LoVo (cell line): ENCODE measurements around the gene ADGRD1.
"Not testable (repeated sequence)": the region's sequence is repeated elsewhere in the genome, so short reads cannot be mapped to it uniquely, and the experiment has no call there.

Source experiments
- DNase-seq: peaks from one replicate; pipeline ENCODE4 v3.0.0-alpha.2; 2016; ENCODE audit warnings: low spot score

ADGRD1 gene

GRCh38 chr12:130937546-130937945 lies 16.2 kb upstream of the ADGRD1 start:
- DNase-seq: not testable (repeated sequence)

DNA sequence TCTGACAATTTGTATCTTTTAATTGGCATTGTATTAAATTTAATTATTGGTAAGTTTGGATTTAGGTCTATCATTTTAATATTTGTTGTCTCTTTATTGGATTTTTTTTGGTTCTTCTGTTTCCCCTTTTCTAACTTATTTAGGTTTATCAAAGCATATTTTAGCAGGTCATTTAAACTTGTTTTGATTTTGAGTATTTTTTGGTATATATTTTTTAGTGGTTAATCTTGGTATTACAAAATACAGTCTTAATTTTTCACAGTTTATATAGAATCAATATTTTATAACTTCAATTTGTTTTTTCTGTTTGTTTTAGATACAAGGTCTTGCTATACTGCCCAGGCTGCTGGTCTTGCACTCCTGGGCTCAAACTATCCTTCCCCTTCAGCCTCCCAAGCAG lies 15.5 kb upstream of the ADGRD1 start:
- DNase-seq: no peak

GRCh38 chr12:130944878-130945277 lies 8.8 kb upstream of the ADGRD1 start:
- no peak for DNase-seq

DNA sequence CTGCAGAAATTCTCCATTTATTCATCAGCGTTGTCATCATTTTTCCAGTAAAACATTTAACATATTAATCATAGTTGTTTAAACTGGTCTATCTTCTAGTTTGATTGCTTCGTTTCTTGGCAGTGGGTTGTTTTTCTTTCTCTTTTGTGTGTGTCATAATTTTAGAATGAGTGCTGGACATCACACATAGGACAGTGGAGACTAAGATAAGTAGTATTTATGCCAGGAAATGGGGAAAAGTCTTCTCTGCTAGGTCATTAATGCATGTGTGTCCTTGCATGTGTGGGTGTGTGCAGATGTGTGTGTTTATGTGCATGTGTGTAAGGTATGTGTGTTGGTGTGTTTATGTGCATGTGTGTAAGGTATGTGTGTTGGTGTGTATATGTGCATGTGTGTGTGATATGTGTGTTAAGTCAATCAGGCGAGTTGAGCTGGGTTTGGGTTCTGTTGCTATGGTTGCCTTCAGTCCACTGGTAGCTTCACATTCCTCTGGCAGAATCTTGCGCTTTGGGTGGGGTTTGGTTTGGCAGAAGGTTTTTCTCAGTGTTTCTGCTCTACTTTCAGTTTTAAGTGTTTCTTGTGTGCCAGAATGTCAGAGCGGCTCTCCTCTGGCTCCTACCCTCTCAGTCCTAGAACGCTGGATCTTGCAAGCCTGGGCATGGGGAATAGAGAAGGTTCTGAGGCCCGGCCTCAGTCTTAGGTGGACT lies 7.8 kb upstream of the ADGRD1 start:
- DNase-seq: no peak

- DNase-seq: no peak
These were observed 6.6 kb upstream of the ADGRD1 start for GRCh38 chr12:130947028-130947613.

DNA sequence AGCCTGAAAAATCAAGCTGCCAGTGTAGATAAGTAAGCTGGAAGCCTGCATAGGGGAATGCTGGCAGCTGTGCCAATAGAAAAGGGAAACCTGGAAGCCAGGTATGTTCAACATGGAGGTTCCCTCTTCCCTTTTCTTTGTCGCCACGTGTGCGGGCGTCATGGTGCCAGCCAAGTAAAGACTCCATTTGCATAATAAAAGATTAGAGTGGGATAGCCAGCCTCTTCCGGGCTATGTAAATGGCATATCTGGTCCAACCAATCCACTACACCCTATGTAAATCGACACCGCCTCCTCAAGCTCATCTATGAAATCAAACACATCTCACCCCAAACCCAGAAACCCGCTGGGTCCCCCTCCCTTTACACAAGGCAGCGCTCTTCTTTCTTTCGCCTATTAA lies 5.6 kb upstream of the ADGRD1 start:
- no peak for DNase-seq

- DNase-seq: no peak
These were observed 5.0 kb upstream of the ADGRD1 start for GRCh38 chr12:130948751-130949150.

GRCh38 chr12:130949806-130950205 lies 3.9 kb upstream of the ADGRD1 start:
- no peak for DNase-seq

DNA sequence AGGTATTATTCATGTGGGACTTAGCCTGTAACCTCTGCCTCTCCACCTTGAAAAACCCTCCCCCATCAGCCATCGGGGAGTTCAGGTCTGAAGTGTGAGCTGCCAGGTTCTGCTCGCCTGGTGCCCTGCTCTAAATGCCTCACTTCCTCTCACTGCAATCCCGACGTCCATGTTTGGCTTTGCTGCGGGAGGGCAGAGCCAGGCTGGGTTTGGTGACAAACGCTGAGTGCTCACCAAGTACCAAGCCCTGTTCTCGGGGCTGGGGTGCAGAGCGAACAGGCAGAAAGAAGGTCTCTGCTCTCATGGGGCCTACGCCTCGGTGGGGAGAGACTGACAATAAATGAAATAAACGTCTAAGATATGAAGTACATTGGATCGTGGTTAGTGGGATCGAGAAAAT lies 2.1 kb upstream of the ADGRD1 start:
- no peak for DNase-seq

- no peak for DNase-seq
These were observed 1.3 kb upstream of the ADGRD1 start for GRCh38 chr12:130952171-130952954.

- DNase-seq: no peak
These were observed 781 bp downstream of the ADGRD1 start for GRCh38 chr12:130954544-130954831.

- DNase-seq: no peak
These were observed 1.6 kb downstream of the ADGRD1 start for GRCh38 chr12:130955238-130955816.

GRCh38 chr12:130956009-130956408 lies 2.3 kb downstream of the ADGRD1 start:
- no peak for DNase-seq

- no peak for DNase-seq
These were observed 3.0 kb downstream of the ADGRD1 start for GRCh38 chr12:130956456-130957303.

GRCh38 chr12:130957304-130957621 lies 3.6 kb downstream of the ADGRD1 start:
- no peak for DNase-seq

- no peak for DNase-seq
These were observed 4.9 kb downstream of the ADGRD1 start for GRCh38 chr12:130958557-130959140.

DNA sequence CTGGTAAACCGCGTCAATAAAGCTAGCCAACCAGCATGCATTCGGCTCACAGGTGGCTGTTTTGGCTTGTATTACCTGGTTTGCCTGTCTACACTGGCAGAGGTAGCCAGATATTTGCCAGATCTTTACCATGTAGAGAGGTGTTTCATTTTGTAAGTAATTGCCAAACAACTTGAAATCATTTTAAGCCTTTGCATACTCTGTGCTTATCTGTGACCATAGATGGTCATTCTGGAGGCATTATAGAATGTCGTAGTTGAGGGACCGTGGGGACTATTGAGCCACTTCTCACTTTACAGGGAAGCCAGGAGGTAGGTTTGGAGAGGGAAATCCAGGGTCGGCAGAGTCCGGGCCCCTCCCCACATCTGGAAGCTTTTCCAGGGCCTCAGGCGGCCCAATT lies 5.9 kb downstream of the ADGRD1 start:
- no peak for DNase-seq

GRCh38 chr12:130960058-130960457 lies 6.4 kb downstream of the ADGRD1 start:
- DNase-seq: no peak

DNA sequence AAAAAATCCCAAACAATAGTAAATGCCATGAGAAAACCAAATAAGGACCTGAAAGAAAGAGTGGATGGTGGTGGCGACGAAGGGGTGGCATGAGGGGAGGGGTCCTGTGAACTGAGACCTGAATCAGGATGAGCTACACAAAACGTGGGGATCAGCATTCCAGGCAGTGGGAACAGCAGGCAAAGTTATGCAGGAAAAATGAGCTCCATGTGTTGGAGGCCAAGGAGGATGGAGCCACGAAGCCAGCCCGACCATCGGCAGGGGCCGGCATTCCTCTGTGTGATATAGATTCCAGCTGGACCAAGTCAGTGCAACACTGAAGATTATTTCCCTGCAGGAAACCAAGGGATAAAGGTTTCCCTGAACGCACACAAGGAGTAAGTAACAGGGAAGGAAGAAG lies 7.1 kb downstream of the ADGRD1 start:
- no peak for DNase-seq

DNA sequence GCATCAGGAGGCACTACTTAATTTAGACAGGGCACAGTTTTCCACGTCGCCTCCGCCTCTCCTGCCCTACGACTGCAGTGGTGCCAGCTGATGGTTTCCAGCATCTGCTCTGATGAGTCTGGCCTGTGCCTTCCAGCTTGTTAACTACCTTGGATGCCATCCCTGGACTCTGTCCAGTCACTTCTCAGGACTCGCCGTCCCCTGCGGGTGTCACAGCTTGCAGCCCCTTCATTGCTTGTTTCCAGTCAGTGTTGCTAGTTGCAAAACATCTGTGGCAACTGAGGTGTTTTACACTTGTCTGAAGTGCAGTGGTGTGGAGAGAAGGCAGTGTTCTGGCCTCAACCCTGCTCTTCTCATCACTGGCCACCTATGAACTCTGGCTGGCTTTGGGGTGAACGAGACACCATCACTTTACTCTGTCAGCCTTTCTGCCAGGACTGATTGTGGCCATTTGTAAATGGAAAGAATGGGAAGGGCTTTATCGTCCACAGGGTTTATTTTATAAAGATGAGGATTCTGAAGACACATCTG lies 8.3 kb downstream of the ADGRD1 start:
- no peak for DNase-seq

GRCh38 chr12:130965214-130965613 lies 11.5 kb downstream of the ADGRD1 start:
- no peak for DNase-seq

DNA sequence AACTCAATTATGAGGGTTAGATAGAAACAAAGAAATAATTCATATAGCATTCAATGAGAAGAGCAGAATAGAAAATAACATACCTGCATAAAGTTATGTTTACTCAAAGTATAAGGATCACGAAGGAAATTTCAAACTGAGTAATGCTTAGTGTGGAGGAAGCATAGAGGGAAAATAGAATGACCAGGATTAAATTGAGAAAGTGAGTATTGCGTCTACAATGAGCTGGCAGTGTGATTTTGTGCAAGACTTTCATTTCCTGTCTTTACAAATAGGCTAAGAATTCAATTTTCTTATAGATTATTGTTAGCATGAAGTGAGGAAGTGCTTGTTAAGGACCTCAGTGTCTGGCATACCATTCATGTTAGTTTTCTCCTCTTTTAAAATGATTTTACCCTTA lies 12.0 kb downstream of the ADGRD1 start:
- DNase-seq: no peak
